Naive thymus-derived CD4-positive, alpha-beta T cell (primary cell): ENCODE data around the gene NFRKB. TPM values are rescaled to one million over a fixed set of nuclear protein-coding genes. Genes with fewer than 3 reads are reported as not detected.
"Not testable (repeated sequence)": the region's sequence is repeated elsewhere in the genome, so short reads cannot be mapped to it uniquely, and the experiment has no call there.

Experiments used
- ATAC-seq: fragments of 150-1000 bp; cut with Tn5 transposase; 2 replicates; pipeline ENCODE4 v1.10.0; 2021; ENCODE audit warnings: mild to moderate bottlenecking, moderate library complexity
- CTCF ChIA-PET: fragments of 350-600 bp; sonication (Branson Sonifier 250); formaldehyde crosslinking; loops from one replicate; lab custom pipeline; 2021; ENCODE audit warnings: antibody characterized with exemption; lab: Charles Lee
- POLR2A ChIA-PET: fragments of 350-600 bp; sonication (Branson Sonifier 250); formaldehyde crosslinking; loops from one replicate; lab custom pipeline; 2021; ENCODE audit warnings: antibody characterized with exemption, inconsistent platforms; lab: Charles Lee
- DNase-seq, 9 donors: peaks; one replicate each; pipeline versions ENCODE4 v3.0.0 to v3.0.0-alpha.2; 2020 to 2022; ENCODE audit warnings: mixed read lengths in 1 of 9
- H3K27ac ChIP-seq: one replicate; pipeline ENCODE4 v1.7.0; 2013; ENCODE audit warnings: mild to moderate bottlenecking, low read depth, low read length, moderate library complexity
- H3K27me3 ChIP-seq, 2 donors: one replicate each; pipeline ENCODE4 v1.7.0; 2013; ENCODE audit warnings: low read length in 2 of 2, mild to moderate bottlenecking in 2 of 2, moderate library complexity in 2 of 2; ENCODE audit not compliant: control insufficient read depth in 2 of 2, insufficient read depth in 2 of 2
- H3K36me3 ChIP-seq, 3 experiments: 1 replicate in 2 of 3; 2 replicates in 1 of 3; pipeline ENCODE4 v1.7.0; 2013; ENCODE audit warnings: low read length in 3 of 3, mild to moderate bottlenecking in 3 of 3, moderate library complexity in 1 of 3; ENCODE audit not compliant: insufficient read depth in 3 of 3, control insufficient read depth in 2 of 3
- H3K4me1 ChIP-seq, 2 donors: one replicate each; pipeline ENCODE4 v1.7.0; 2013; ENCODE audit warnings: low read length in 2 of 2, mild to moderate bottlenecking in 2 of 2, moderate library complexity in 1 of 2; ENCODE audit not compliant: control insufficient read depth in 2 of 2, insufficient read depth in 2 of 2
- H3K4me3 ChIP-seq: 2 replicates; pipeline ENCODE4 v1.7.0; 2013; ENCODE audit warnings: mild to moderate bottlenecking, low read length
- H3K9me3 ChIP-seq, 3 experiments: 1 replicate in 2 of 3; 2 replicates in 1 of 3; pipeline ENCODE4 v1.7.0; 2013; ENCODE audit warnings: low read length in 3 of 3; ENCODE audit not compliant: control insufficient read depth in 2 of 3
- H3K27ac Mint-ChIP-seq, 9 donors: one replicate each; pipeline ENCODE4 v1.8.0; 2020 to 2022; ENCODE audit warnings: mixed read lengths in 9 of 9, mild to moderate bottlenecking in 8 of 9, moderate library complexity in 5 of 9, inconsistent platforms in 2 of 9
- H3K27me3 Mint-ChIP-seq, 5 donors: one replicate each; pipeline ENCODE4 v1.8.0; 2021 to 2022; ENCODE audit warnings: mixed read lengths in 5 of 5, mild to moderate bottlenecking in 1 of 5
- H3K36me3 Mint-ChIP-seq, 5 donors: one replicate each; pipeline ENCODE4 v1.8.0; 2020 to 2022; ENCODE audit warnings: mixed read lengths in 5 of 5, mild to moderate bottlenecking in 3 of 5, inconsistent platforms in 1 of 5
- H3K4me1 Mint-ChIP-seq, 7 donors: one replicate each; pipeline ENCODE4 v1.8.0; 2020 to 2022; ENCODE audit warnings: mixed read lengths in 7 of 7, mild to moderate bottlenecking in 3 of 7, inconsistent platforms in 1 of 7
- H3K4me3 Mint-ChIP-seq, 10 donors: one replicate each; pipeline ENCODE4 v1.8.0; 2020 to 2022; ENCODE audit warnings: mild to moderate bottlenecking in 10 of 10, mixed read lengths in 10 of 10, moderate library complexity in 6 of 10, inconsistent platforms in 2 of 10
- H3K9me3 Mint-ChIP-seq, 11 donors: one replicate each; pipeline ENCODE4 v1.8.0; 2020 to 2022; ENCODE audit warnings: mixed read lengths in 11 of 11, mild to moderate bottlenecking in 4 of 11, inconsistent platforms in 1 of 11, moderate library complexity in 1 of 11
- intact Hi-C, 2 donors: fragments of 100-400 bp; cut with micrococcal nuclease; formaldehyde crosslinking; loops; one replicate each; pipeline ENCODE4 v1.15.1; 2023
- polyA plus RNA-seq, 2 donors: library from polyadenylated mRNA; unstranded; fragments of 300-500 nt; fragmentation: Illumina TruSeq; gene quantifications; one replicate each; pipeline ENCODE4 v1.2.3, GENCODE V29; 2021
- total RNA-seq, 6 experiments: library from RNA in 5 of 6; stranded (reverse) in 5 of 6; gene quantifications; 1 replicate in 5 of 6; 2 replicates in 1 of 6; pipeline ENCODE4 v1.2.3 and lab custom pipeline; 2021 to 2026

Gene NFRKB
- total and polyA plus RNA-seq, 7 experiments from 2014 or later: 24.4 to 81.3 (median 49.0) TPM

GRCh38 chr11:129884581-129884980, 10.8 kb downstream of the NFRKB start:
- no peak overlapping the region for H3K27ac Mint-ChIP-seq
- ChIA-PET CTCF (no interaction called here), POLR2A (no interaction called here)
- peaks cover 0 to 18% of the 10 kb centered on the region in 2 donors for H3K4me1 ChIP-seq
- H3K36me3 ChIP-seq: peaks cover 25 to 82% (median 35%) of the 10 kb centered on the region in 3 experiments
- no peak for ATAC-seq
- H3K9me3 ChIP-seq: no peaks in the 10 kb centered on the region
- no peak overlapping the region for H3K27ac ChIP-seq
- no peaks in the 10 kb centered on the region for H3K9me3 Mint-ChIP-seq
- peaks cover 13 to 39% (median 28%) of the 10 kb centered on the region in 7 donors for H3K4me1 Mint-ChIP-seq
- H3K27me3 ChIP-seq: no peaks in the 10 kb centered on the region
- DNase-seq: no peak
- H3K4me3 Mint-ChIP-seq: no peak overlapping the region
- H3K4me3 ChIP-seq: no peak overlapping the region
- H3K27me3 Mint-ChIP-seq: no peaks in the 10 kb centered on the region
- peaks cover 40 to 70% (median 50%) of the 10 kb centered on the region in 5 donors for H3K36me3 Mint-ChIP-seq
- intact Hi-C loops: no loop called here

GRCh38 chr11:129881570-129882170, 13.7 kb downstream of the NFRKB start:
- Mint-ChIP-seq H3K27ac (peak overlapping the region in 2 of 9 donors; percentile 56 to 63), H3K4me3 (no peak overlapping the region), H3K36me3 (peaks cover 41 to 89% (median 52%) of the 10 kb centered on the region in 5 donors), H3K4me1 (peaks cover 0 to 20% (median 4%) of the 10 kb centered on the region in 7 donors), H3K27me3 (no peaks in the 10 kb centered on the region), H3K9me3 (no peaks in the 10 kb centered on the region)
- Histone ChIP-seq H3K27ac (no peak overlapping the region), H3K4me3 (no peak overlapping the region), H3K9me3 (no peaks in the 10 kb centered on the region), H3K36me3 (peaks cover 28 to 98% (median 29%) of the 10 kb centered on the region in 3 experiments), H3K27me3 (no peaks in the 10 kb centered on the region), H3K4me1 (no peaks in the 10 kb centered on the region)
- ChIA-PET CTCF (interaction anchor here (0.6 to 2.0 kb wide), 15 partner anchors 9 to 251 kb away, joined by 3 to 14 read pairs (median 3); no protein-coding TSS in a partner anchor), POLR2A (interaction anchor here (1.0 to 2.8 kb wide), 6 partner anchors 11 to 79 kb away, joined by 3 to 13 read pairs (median 6); partner anchors contain the start of gene NFRKB)
- DNase-seq: peak; percentile 24 to 54 (median 44)
- peak; percentile 71 for ATAC-seq
- intact Hi-C loops: loop anchor here (1.0 to 2.0 kb wide), 4 partner anchors 13 to 251 kb away; partner anchors contain the start of gene NFRKB (in 1 of the 2)

- Histone ChIP-seq H3K4me1 (no peaks in the 10 kb centered on the region), H3K9me3 (no peaks in the 10 kb centered on the region), H3K4me3 (no peak overlapping the region), H3K27ac (no peak overlapping the region), H3K27me3 (no peaks in the 10 kb centered on the region), H3K36me3 (peaks cover 26 to 98% (median 30%) of the 10 kb centered on the region in 3 experiments)
- ChIA-PET CTCF (interaction anchor here (0.6 kb wide), 1 partner anchor 535 kb away, joined by 3 read pairs; no protein-coding TSS in a partner anchor), POLR2A (interaction anchor here (1.0 to 2.3 kb wide), 2 partner anchors 26 to 66 kb away, joined by 3 to 9 read pairs; no protein-coding TSS in a partner anchor)
- no peaks in the 10 kb centered on the region for H3K27me3 Mint-ChIP-seq
- H3K9me3 Mint-ChIP-seq: no peaks in the 10 kb centered on the region
- peaks cover 40 to 86% (median 54%) of the 10 kb centered on the region in 5 donors for H3K36me3 Mint-ChIP-seq
- no peak for ATAC-seq
- H3K4me1 Mint-ChIP-seq: peaks cover 0 to 15% (median 4%) of the 10 kb centered on the region in 7 donors
- H3K27ac Mint-ChIP-seq: peak overlapping the region in 4 of 9 donors; percentile 1 to 74 (median 20)
- DNase-seq: no peak
- H3K4me3 Mint-ChIP-seq: no peak overlapping the region
- intact Hi-C loops: loop anchor here in 1 of 2 donors (2.0 kb wide), 1 partner anchor 14 kb away; the partner anchor contains the start of gene NFRKB
Measured at GRCh38 chr11:129880311-129880710, 15.1 kb downstream of the NFRKB start.

- no peaks in the 10 kb centered on the region for H3K27me3 ChIP-seq
- no peak for DNase-seq
- Mint-ChIP-seq H3K27me3 (no peaks in the 10 kb centered on the region), H3K36me3 (peaks cover 28 to 70% (median 49%) of the 10 kb centered on the region in 5 donors), H3K4me1 (peaks cover 6 to 16% (median 12%) of the 10 kb centered on the region in 7 donors), H3K9me3 (no peaks in the 10 kb centered on the region), H3K4me3 (no peak overlapping the region), H3K27ac (peak overlapping the region in 6 of 9 donors; percentile 58 to 78 (median 72))
- H3K4me1 ChIP-seq: peaks cover 0 to 3% of the 10 kb centered on the region in 2 donors
- ChIA-PET POLR2A (interaction anchor here (0.7 to 1.1 kb wide), 3 partner anchors 10 to 65 kb away, joined by 3 to 4 read pairs (median 3); no protein-coding TSS in a partner anchor), CTCF (interaction anchor here (0.8 to 1.7 kb wide), 2 partner anchors 9 to 18 kb away, joined by 3 to 6 read pairs; no protein-coding TSS in a partner anchor)
- H3K36me3 ChIP-seq: peaks cover 19 to 90% (median 38%) of the 10 kb centered on the region in 3 experiments
- no peak overlapping the region for H3K27ac ChIP-seq
- intact Hi-C loops: no loop called here
- H3K9me3 ChIP-seq: no peaks in the 10 kb centered on the region
- H3K4me3 ChIP-seq: no peak overlapping the region
- no peak for ATAC-seq
Measured at GRCh38 chr11:129871914-129872313, 23.5 kb downstream of the NFRKB start.

DNA sequence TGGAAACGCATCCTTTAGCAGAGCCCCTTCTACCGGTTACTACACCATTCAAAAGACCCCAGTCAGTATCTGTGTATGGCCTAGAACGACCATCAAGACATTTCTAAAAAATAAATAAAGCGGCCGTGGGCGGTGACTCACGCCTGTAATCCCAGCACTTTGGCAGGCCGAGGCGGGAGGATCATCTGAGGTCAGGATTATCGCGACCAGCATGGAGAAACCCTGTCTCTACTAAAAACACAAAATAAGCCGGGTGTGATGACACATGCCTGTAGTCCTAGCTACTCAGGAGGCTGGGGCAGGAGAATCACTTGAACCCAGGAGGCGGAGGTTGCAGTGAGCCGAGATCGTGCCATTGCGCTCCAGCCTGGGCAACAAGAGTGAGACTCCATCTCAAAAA, 26.8 kb downstream of the NFRKB start:
- CTCF ChIA-PET, H3K27ac ChIP-seq, H3K4me1 ChIP-seq, H3K4me3 Mint-ChIP-seq, H3K27me3 ChIP-seq, H3K9me3 Mint-ChIP-seq, H3K27me3 Mint-ChIP-seq, DNase-seq, ATAC-seq, H3K9me3 ChIP-seq, H3K4me3 ChIP-seq: not testable (repeated sequence)
- H3K36me3 ChIP-seq: peaks cover 16 to 86% (median 35%) of the 10 kb centered on the region in 3 experiments
- peaks cover 15 to 32% (median 26%) of the 10 kb centered on the region in 7 donors for H3K4me1 Mint-ChIP-seq
- H3K27ac Mint-ChIP-seq: peak overlapping the region in 4 of 9 donors; percentile 51 to 81 (median 66)
- intact Hi-C loops: loop anchor here (5.0 kb wide), 2 partner anchors 81 to 101 kb away; no protein-coding TSS in a partner anchor
- POLR2A ChIA-PET: interaction anchor here (1.3 to 2.3 kb wide), 2 partner anchors 9 to 52 kb away, joined by 3 to 12 read pairs; no protein-coding TSS in a partner anchor
- H3K36me3 Mint-ChIP-seq: peaks cover 38 to 81% (median 64%) of the 10 kb centered on the region in 5 donors

- Mint-ChIP-seq H3K27ac (peak overlapping the region; percentile 24 to 97 (median 75)), H3K9me3 (no peaks in the 10 kb centered on the region), H3K4me3 (peak overlapping the region in 1 of 10 donors; percentile 21), H3K27me3 (no peaks in the 10 kb centered on the region), H3K4me1 (peaks cover 19 to 48% (median 33%) of the 10 kb centered on the region in 7 donors), H3K36me3 (peaks cover 29 to 80% (median 65%) of the 10 kb centered on the region in 5 donors)
- Histone ChIP-seq H3K27ac (no peak overlapping the region), H3K27me3 (no peaks in the 10 kb centered on the region), H3K4me3 (no peak overlapping the region), H3K9me3 (no peaks in the 10 kb centered on the region), H3K4me1 (peaks cover 0 to 13% of the 10 kb centered on the region in 2 donors), H3K36me3 (peaks cover 0 to 76% (median 27%) of the 10 kb centered on the region in 3 experiments)
- POLR2A ChIA-PET: interaction anchor here (0.6 to 3.0 kb wide), 5 partner anchors 12 to 79 kb away, joined by 3 to 20 read pairs (median 5); partner anchors contain the start of gene NFRKB
- DNase-seq (no peak), ATAC-seq (no peak)
- intact Hi-C loops: loop anchor here (5.0 kb wide), 2 partner anchors 79 to 99 kb away; no protein-coding TSS in a partner anchor
- CTCF ChIA-PET: interaction anchor here (1.5 kb wide), 1 partner anchor 12 kb away, joined by 4 read pairs; no protein-coding TSS in a partner anchor
Measured at GRCh38 chr11:129866311-129866710, 29.1 kb downstream of the NFRKB start.
